NCI-H2171 (cell line): ENCODE measurements around the gene FAHD2A.
"Not testable (repeated sequence)": the region's sequence is repeated elsewhere in the genome, so short reads cannot be mapped to it uniquely, and the experiment has no call there.

Experiments
- DNase-seq: peaks from one replicate; lab custom pipeline; 2025; lab: John Stamatoyannopoulos, UW

The FAHD2A gene, protein sequence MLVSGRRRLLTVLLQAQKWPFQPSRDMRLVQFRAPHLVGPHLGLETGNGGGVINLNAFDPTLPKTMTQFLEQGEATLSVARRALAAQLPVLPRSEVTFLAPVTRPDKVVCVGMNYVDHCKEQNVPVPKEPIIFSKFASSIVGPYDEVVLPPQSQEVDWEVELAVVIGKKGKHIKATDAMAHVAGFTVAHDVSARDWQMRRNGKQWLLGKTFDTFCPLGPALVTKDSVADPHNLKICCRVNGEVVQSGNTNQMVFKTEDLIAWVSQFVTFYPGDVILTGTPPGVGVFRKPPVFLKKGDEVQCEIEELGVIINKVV

DNA sequence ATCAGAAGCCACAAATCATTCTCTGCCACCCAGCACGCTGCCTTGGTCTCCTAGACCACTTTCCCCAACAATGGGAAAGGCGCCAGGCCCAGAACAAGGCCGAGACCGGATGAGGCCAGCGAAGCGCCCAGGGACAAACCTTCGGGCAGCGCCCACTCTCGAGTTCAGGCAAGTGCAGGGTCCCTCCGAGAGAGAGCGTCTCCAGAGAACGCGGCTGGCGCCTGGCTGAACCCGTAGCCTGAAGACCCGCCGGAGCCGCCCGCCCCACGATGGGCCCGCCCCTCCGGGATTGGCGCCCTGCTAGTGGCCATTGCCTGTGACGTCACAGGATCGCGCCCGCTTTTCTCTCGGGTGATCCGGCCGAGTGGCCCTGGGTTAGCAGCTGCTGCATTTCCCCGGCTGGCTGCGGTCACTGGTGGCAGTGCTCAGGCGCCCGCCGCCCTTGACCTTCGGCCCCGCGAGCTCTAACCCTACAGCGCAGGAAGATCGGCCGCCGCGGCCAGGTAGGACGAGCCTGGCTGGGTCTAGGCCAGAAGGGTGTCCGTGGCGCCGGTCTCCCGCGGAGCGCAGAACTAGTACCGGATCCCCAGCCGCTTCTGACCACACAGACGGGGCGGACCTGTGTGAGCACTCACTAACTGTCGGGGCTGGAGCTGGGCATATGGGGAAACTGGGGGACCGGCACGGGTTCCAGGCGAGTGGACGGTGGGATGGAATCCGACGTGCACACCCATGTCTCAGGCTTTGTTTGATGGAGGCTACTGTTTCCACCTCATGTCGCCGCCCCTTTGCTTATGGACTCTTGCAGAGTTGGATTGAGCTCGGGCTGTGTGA is at the start of gene FAHD2A:
TSS of gene FAHD2A (plus strand) at position 339 of the 834 bp plus-strand sequence. CDS start 2,851 bp downstream, outside the sequence.
- DNase-seq, result peak; percentile 89

DNA sequence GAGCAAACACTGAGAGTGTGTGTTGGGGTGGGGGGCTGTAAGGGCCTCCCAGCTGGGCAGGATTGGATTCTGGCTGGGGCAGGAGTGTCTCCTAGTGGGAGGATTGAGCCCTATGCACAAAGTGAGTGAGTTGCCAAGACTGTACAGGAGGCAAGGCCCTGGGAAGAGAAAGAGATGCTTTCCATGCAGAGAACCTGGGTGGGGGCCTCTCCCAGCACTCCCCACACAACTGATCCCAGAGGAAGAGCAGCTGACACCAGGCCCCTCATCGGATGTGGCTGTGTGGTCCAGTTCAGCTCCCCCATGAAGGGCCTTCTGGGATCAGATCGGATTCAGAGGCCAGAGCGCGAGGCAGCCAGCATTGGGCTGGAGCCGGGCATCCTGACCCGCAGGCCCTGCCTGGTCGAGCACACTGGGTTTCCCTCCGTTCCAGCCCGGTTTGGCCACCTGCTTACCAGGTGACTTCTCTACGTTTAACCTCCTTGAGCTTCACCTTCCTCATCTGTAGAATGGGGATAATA is 49.4 kb upstream of the FAHD2A start:
- no peak for DNase-seq

DNA sequence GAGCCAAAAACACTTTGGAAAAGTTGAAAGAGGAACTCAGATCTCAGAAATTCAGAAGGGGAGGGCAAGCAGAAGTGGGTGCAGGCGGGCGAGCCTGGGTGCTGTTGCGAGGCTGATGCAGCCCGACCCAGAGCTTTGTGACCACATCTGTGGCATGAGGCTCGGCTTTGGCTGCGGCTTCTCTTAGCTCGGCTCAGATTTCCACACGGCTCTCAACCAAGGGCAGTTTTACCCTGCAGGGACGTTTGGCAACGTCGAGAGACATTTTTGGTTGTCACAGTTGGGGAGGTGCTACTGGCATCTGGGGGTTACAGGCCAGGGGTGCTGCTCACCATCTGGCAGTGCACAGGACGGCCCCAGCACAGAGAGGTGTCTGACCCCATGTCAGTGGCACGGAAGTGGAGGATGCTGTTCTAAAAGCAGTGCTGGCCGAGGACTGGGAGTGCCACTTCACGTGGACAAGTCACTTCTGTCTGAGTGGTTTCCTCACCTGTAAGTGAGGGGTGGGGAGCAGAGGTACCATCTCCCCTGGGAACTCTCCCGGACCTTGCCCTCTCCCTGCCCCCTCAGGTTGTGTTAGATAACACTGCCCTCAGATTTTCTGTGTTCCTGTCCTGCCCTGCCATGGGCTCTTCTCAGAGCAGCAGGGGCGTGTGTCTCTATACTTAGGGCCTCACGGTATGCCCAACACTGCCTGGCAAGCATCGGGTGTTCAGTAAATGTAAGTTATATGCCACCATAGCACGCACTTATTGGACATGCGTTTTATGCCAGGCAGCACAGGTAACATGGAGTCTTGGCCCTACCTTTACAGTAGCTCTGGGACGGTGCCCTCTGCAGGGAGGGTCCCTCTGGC is 48.7 kb upstream of the FAHD2A start:
- no peak for DNase-seq

DNA sequence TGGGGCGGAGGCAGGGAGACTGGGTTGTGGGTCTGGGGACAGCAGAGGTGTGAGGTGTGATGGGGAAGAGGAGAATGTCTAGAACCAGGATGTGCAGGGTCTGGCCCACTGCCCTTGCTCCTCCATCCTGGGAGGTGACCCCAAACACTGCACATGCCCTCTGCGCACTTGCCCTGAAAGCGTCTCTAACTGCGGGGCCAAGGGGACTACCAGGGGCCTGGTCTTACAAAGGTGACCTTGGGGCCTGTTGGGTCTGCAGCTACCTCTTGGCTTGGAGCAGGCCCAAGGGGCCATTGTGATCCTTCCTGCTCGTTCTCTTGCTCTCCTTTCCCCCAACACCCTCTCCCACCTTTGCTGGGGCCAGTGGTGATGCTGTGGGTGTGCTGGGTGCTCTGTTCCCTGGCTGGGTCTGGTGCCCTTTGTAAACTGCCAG is 48.0 kb upstream of the FAHD2A start:
- DNase-seq, result no peak

DNA sequence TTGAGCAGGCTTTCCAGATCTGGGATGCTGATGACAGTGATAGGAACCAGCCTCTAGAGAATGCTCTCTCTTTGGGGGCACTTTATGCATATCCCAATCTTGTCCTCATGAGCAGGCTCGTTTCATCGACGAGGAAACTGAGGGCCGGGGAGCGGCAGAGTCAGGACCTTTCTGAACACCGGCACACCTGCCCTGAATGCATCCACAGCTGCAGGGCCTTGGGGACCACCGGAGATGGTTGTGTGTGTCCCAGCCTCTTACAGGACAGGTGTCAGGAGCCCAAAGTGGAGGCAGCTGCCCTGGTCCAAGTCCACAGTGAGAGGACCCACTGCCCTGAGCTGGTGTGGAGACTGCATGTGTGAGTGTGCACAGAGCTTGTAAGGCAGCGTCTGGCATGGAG is 47.6 kb upstream of the FAHD2A start:
- DNase-seq, result no peak

DNA sequence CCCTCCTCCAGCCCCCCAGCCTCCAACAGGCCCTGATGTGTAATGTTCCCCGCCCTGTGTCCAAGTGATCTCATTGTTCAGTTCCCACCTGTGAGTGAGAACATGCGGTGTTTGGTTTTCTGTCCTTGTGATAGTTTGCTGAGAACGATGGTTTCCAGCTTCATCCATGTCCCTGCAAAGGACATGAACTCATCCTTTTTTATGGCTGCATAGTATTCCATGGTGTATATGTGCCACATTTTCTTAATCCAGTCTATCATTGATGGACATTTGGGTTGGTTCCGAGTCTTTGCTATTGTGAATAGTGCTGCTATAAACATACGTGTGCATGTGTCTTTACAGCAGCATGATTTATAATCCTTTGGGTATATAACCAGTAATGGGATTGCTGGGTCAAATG is 47.0 kb upstream of the FAHD2A start:
- not testable (repeated sequence) for DNase-seq

DNA sequence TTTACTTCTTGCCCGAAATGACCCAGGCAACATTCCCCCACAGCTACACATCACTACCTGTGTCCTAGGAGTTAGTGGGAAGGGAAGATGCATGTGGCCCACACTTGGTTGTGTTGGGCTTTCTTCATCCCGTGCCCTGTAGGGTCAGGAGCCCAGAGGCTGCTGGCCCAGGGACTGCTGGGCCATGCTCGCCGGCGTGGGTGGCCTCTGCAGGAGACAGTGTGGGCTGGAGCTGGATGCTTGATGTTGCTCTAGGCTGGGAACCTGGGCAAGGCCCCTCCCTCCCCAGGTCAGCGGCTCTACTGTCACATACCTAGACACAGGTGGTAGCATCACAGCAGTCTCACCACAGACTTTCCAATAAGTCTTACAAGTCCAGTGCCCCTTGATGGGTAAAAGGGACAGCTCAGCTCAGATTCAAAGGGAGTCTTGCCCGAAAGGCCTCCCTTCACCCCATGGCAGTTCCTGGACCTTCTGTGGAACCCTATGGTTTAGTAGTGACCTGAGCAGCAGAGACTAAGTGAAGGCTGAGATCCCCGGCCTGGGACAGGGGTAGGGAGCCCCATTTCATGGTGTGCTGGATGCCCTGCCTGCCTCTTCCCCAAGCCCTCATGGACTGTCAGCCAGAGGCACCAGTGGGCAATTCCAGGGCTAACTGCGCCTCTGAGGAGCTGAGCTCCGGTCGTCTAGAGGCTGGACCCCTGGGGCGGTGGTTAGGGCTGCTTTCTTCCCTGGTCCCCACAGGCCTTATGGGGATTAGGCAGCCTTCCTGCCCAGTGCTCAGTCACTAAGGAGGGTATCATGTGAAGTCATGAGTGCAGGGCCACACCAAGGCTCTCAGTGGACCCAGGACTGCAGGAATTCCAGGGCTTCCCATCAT is 45.4 kb upstream of the FAHD2A start:
- DNase-seq, result no peak

DNA sequence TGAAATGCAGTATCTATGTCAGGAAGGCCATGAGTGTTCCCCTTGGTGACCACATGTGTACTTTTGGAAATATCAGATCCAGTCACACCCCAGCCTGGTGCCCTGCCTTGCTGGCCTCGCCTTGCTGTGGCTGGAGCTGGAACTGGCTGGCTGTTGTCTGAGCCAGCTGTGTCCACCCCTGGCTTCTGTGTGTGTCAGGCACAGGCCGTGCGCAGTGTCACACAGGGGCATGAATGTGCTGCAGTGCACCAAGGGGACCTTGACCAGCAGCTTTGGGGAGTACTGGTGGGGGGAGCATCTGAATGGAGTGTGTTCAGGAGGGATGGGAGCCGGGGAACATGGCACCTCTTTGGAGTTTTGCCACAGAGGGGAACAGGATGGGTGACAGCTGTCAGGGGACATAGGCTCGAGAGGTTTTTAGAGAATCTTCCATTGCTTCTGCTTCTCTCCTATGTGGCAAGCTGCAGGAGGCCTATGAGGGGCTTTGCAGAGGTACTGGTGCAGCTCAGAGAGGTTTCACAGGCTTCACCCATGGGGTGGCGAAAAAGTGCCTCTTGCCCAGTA is 44.7 kb upstream of the FAHD2A start:
- no peak for DNase-seq

DNA sequence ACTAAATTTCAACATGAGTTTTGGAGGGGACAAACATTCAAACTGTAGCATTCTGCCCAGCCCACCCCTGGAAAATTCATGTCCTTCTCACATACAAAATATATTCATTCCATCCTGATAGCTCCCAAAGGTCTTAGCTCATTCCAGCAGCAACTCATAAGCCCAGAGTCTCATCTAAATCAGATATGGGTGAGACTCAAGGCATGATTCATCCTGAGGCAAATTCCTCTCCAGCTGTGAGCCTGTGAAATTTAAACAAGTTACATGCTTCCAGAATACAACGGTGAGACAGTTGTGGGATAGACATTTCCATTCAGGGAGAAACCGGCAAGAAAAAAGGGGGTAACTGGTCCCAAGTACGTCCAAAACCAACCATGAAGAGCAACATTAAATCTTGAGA is 43.5 kb upstream of the FAHD2A start:
- DNase-seq, result no peak

DNA sequence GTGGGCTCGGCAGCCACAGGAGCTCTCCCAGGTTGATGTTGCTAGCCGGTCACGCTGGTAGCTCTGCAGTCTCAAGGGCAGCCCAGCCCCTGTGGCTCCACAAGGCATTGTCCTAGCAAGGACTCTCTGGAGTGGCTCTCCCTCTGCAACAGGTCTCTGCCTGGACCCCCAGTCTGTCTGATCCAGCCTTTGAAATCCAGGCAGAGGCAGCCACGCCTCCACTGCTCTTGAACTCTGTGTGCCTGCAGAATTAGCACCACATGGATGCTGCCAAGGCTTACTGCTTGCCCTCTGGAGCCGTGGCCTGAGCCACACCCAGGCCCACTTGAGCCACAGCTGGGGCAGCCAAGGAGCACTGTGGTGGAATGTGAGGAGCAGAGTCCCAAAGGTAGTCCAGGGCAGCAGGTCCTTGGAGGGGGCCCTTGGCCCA is 43.0 kb upstream of the FAHD2A start:
- DNase-seq, result no peak

DNA sequence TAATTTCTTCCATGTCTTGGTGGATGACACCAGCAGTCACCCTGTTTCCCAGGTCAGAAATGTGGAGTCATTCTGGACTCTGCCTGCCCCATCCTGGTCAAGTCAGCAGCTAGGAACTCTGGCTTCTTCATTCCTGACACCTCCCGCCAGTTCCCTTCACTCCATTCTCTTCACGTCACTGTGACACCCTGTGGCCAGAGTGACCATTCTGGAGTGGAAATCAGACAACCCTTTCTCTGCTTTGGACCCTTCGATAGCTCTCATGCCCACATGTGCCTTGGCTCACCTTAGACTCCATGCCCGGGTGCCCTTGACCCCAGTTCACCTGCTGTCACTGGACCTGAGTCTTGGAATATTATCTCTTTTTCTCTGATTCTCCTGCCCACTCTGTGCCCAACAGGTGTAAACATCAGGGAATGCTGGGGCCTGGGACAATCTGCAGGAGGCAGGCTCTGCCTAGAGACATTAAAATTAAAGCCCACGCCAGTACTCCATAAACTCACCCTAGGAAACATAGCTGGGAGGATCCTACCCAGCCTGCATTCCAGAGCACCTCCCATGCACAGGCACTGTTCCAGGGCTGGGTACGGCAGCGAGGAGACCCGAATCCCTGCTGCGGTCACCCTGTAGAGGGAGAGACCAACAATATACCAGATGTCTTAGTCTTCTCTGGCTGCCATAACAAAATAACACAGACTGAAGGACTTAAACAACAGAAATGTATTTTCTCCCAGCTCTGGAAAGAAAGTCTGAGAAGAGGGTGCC is 41.1 kb upstream of the FAHD2A start:
- DNase-seq, result no peak

DNA sequence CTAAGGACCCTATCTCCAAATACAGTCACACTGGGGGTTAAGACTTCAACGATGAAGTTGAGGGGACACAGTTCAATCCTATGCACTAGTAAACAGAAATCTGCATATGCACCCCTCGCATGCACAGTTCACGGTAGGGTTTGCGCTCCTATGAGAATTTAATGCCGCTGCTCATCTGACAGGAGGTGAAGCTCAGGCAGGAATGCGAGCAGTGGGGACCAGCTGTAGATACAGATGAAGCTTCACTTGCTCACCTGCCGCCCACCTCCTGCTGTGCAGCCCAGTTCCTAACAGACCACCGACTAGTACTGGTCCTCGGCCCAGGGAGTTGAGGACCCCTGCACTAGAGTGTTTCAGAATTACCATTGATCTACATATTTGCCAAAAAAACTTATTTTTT is 40.0 kb upstream of the FAHD2A start:
- no peak for DNase-seq

DNA sequence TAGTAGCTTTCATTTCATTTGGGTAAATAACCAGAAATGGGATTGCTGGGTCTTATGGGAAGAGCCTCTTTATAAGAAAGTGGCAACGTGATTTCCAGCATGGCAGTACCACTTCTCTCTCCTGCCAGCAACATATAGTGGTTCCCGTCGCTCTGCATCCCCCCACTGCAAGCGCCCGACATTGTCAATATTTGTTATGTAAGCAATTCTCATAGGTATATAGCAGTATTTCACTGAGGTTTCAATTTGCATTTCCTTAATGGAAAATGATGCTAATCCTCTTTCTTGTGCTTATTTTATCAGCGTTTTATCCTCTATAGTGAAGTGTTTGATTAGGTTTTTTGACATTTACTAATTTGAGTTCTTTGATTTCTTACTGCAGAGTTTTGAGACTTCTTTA is 36.0 kb upstream of the FAHD2A start:
- DNase-seq, result no peak

DNA sequence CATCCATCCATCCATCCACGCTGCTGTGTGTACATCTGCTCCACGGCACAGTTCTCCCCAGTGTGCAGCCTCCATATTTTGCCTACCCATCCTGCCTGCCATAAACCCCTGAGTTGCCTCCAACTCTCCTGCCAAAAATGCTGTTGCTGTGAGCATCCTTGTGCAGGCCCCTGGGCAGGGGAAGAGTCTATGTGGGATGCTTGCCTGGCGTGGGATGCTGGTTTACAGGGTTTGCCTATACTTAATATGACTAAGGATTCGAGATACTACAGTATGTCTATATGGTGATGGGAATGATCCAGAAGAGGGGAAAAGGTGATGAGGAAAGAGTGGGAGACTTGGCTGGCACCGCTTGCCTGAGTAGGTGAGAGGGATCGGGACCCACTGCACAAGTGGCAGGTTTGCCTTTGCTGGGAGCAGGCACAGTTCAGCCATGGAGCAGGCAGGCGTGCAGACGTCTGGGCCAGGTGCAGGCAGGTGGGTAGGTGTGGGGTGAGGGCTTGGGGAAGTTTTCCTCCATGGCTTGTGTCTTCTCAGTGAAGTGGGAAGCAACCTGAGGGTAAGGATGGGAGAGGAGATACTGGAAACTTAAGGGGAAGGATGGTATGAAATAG is 30.2 kb upstream of the FAHD2A start:
- DNase-seq, result no peak

DNA sequence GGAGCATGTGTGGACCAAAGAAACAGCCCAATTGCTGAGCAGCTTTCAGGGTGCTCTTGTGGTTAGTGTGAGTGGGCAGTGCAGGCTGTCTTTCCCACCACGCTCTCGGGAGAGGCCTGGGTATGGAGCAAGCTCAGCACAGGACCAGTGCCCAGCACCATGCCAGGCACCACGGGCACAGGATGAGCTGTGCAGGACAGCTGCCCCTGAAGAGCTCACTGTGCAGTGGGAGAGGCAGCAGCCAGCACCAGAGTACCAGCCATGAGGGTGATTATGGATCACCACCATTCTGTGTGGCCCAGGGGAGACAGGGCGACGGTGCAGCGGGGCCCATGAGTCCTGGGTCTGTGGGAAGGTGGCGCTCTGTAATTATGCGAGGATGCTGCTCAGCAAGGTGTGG is 29.7 kb upstream of the FAHD2A start:
- DNase-seq, result no peak

DNA sequence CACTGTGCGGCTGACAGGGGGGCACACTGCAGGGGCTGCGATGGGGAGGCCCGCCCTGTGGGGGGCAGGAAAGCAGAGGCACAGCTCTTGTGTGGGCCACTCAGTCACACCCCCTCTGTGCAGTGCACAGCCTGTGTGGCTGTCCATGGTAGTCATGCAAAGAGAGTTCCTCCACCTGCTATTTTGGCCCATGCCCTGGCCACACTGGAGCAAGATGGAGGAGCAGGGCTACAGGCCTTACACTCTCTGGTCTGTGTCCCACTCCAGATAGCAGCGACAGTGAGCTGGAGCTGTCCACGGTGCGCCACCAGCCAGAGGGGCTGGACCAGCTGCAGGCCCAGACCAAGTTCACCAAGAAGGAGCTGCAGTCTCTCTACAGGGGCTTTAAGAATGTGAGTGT is 28.5 kb upstream of the FAHD2A start:
- DNase-seq, result no peak

DNA sequence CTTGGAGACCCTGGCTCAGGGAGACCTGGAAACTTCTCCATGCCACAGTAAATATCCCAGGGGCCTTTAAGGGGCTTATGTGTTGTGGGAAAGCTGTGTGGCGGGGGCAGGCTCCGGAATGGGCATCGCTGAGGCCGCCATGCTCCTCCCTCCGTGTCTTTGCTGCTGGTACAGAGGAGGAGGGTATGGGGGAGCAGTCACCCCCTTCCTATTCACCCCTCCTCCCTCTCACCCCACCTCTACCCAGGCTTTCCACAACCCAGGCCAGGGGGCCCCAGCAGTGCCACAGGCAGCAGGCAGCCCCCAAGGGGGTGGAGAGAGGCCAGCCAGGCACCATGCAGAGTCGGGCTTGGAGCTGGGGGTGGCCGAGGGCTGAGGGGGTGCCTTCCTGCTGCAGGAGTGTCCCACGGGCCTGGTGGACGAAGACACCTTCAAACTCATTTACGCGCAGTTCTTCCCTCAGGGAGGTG is 28.0 kb upstream of the FAHD2A start:
- no peak for DNase-seq

DNA sequence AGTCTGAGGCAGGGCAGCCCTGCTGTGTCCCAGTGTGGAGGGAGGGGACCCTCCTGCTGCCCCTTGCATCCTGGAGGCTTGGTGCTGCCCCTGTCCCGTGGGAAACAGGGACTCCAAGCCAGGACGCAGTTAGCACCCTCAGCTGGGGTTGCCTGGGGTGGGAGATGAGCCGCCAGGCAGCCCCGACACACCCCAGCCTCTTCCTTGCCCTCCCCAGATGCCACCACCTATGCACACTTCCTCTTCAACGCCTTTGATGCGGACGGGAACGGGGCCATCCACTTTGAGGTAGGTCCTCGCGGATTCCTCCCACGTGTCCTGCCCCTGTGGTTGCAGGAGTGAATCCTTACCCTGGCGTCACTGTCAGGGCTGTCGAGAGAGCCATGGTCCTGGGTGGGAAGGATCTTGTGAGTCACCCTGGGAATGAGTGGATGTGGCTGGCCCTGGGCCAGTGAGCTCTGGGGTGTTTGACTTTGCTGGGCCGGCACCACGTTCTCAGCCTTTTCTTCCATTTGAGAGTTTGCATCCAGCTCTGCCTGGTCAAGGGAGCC is 27.5 kb upstream of the FAHD2A start:
- DNase-seq, result no peak

DNA sequence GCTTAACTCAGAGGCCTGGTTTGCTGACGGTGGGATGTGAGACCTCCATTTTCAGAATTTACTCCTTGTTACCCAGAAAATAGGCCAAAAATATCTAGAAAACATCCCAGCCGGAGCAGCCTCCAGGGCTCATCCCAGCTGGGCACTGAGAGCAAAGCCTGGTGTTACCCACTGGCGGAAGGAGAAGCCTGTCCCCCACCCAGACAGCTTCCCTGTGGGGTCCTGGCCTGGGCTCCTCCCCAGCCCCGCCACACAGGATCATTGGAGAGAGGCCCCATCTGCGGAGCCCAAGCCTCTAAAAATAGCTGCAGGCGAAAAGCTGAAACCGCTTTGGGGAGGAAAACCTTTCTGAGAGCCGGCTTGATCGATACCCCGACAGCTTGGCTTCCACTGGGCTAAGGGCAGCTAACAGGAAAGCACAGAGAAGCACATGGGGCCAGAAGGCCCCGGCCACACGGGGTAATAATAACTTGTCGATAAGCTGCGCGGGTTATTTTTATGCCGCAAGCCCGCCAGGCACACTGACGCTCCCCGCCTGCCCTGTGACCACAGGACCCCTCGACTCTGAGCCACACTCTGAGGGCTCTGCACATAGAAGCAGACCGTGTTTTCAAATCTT is 26.9 kb upstream of the FAHD2A start:
- DNase-seq, result no peak
